H9 (cell line): Measurements from ENCODE around the gene MYO18A. TPM values are rescaled to one million over a fixed set of nuclear protein-coding genes. Genes with fewer than 3 reads are reported as not detected.

ENCODE experiments used
- DNase-seq: peaks from one replicate; pipeline ENCODE4 v3.0.0-alpha.2; 2017
- H2AFZ ChIP-seq: one replicate; pipeline ENCODE4 v1.6.1; 2013; ENCODE audit warnings: mild to moderate bottlenecking, low read length, control low read depth, moderate library complexity
- H2AK5ac ChIP-seq: 2 replicates; pipeline ENCODE4 v1.6.1; 2013; ENCODE audit warnings: low read length, control low read depth, mixed read lengths; ENCODE audit not compliant: insufficient read length
- H2BK120ac ChIP-seq: one replicate; pipeline ENCODE4 v1.6.1; 2013; ENCODE audit warnings: low read depth, mild to moderate bottlenecking, low read length, control low read depth, inconsistent platforms; ENCODE audit not compliant: poor library complexity, severe bottlenecking
- H2BK12ac ChIP-seq: 2 replicates; pipeline ENCODE4 v1.6.1; 2013; ENCODE audit warnings: low read length, control low read depth, mixed read lengths, low read depth; ENCODE audit not compliant: insufficient read length
- H2BK15ac ChIP-seq: 2 replicates; pipeline ENCODE4 v1.6.1; 2013; ENCODE audit warnings: low read depth, low read length, control low read depth
- H2BK20ac ChIP-seq: one replicate; pipeline ENCODE4 v1.6.1; 2013; ENCODE audit warnings: low read depth, mild to moderate bottlenecking, low read length, control low read depth, inconsistent platforms; ENCODE audit not compliant: poor library complexity, severe bottlenecking
- H2BK5ac ChIP-seq: 2 replicates; pipeline ENCODE4 v1.6.1; 2013; ENCODE audit warnings: low read length, control low read depth, mixed read lengths; ENCODE audit not compliant: insufficient read length
- H3K14ac ChIP-seq: 2 replicates; pipeline ENCODE4 v1.6.1; 2013; ENCODE audit warnings: low read length, control low read depth; ENCODE audit not compliant: insufficient read depth
- H3K18ac ChIP-seq: 2 replicates; pipeline ENCODE4 v1.6.1; 2013; ENCODE audit warnings: low read depth, mild to moderate bottlenecking, mixed read lengths, low read length, control low read depth; ENCODE audit not compliant: insufficient read length
- H3K23ac ChIP-seq: 2 replicates; pipeline ENCODE4 v1.6.1; 2013; ENCODE audit warnings: low read length, control low read depth, mixed read lengths, low read depth; ENCODE audit not compliant: insufficient read length
- H3K23me2 ChIP-seq: 2 replicates; pipeline ENCODE4 v1.6.1; 2013; ENCODE audit warnings: low read depth, mild to moderate bottlenecking, mixed read lengths, low read length, control low read depth; ENCODE audit not compliant: insufficient read length, poor library complexity, severe bottlenecking
- H3K27ac ChIP-seq: 2 replicates; pipeline ENCODE4 v1.5.1; 2013; ENCODE audit warnings: low read length, control low read depth, mixed read lengths, low read depth; ENCODE audit not compliant: insufficient read length
- H3K27me3 ChIP-seq: 2 replicates; pipeline ENCODE4 v1.6.1; 2013; ENCODE audit warnings: low read length, control low read depth, inconsistent platforms; ENCODE audit not compliant: insufficient read depth
- H3K4ac ChIP-seq: 2 replicates; pipeline ENCODE4 v1.6.1; 2013; ENCODE audit warnings: low read depth, mild to moderate bottlenecking, control low read depth, inconsistent platforms, low read length, moderate library complexity
- H3K4me1 ChIP-seq: 2 replicates; pipeline ENCODE4 v1.6.1; 2013; ENCODE audit warnings: low read length, control low read depth, inconsistent platforms; ENCODE audit not compliant: insufficient read depth
- H3K4me2 ChIP-seq: 2 replicates; pipeline ENCODE4 v1.6.1; 2013; ENCODE audit warnings: low read length, control low read depth, mixed read lengths; ENCODE audit not compliant: insufficient read length, insufficient read depth
- H3K56ac ChIP-seq: 2 replicates; pipeline ENCODE4 v1.6.1; 2013; ENCODE audit warnings: low read depth, mild to moderate bottlenecking, mixed read lengths, low read length, control low read depth; ENCODE audit not compliant: insufficient read length
- H3K79me1 ChIP-seq: 2 replicates; pipeline ENCODE4 v1.6.1; 2013; ENCODE audit warnings: low read depth, mild to moderate bottlenecking, moderate library complexity, low read length, control low read depth, inconsistent platforms; ENCODE audit not compliant: insufficient read depth, poor library complexity, severe bottlenecking
- H3K79me2 ChIP-seq: 2 replicates; pipeline ENCODE4 v1.6.1; 2013; ENCODE audit warnings: low read length, control low read depth, inconsistent platforms; ENCODE audit not compliant: insufficient read depth
- H3K9ac ChIP-seq: 2 replicates; pipeline ENCODE4 v1.6.1; 2013; ENCODE audit warnings: low read length, control low read depth, mixed read lengths; ENCODE audit not compliant: insufficient read length; ENCODE audit errors: extremely low read depth
- H3K9me3 ChIP-seq: one replicate; pipeline ENCODE4 v1.6.1; 2013; ENCODE audit warnings: low read depth, low read length, inconsistent platforms; ENCODE audit not compliant: control insufficient read depth
- H3T11ph ChIP-seq: one replicate; pipeline ENCODE4 v1.6.1; 2013; ENCODE audit warnings: mild to moderate bottlenecking, low read length, control low read depth, inconsistent platforms
- H4K20me1 ChIP-seq: one replicate; pipeline ENCODE4 v1.6.1; 2013; ENCODE audit not compliant: control insufficient read depth, insufficient read length, insufficient read depth
- H4K5ac ChIP-seq: 2 replicates; pipeline ENCODE4 v1.6.1; 2013; ENCODE audit warnings: low read depth, mild to moderate bottlenecking, mixed read lengths, low read length, control low read depth; ENCODE audit not compliant: insufficient read length
- H4K8ac ChIP-seq: replicated peaks from 2 replicates; pipeline ENCODE4 v1.6.1; 2013; ENCODE audit warnings: low read length, control low read depth, mixed read lengths, low read depth; ENCODE audit not compliant: insufficient read length
- H4K91ac ChIP-seq: 2 replicates; pipeline ENCODE4 v1.6.1; 2013; ENCODE audit warnings: low read depth, mild to moderate bottlenecking, moderate library complexity, mixed read lengths, low read length, control low read depth; ENCODE audit not compliant: insufficient read length
- H3K27ac Mint-ChIP-seq, 3 experiments: 2 replicates in 2 of 3; 3 replicates in 1 of 3; pipeline ENCODE4 v1.8.0; 2020 to 2021; ENCODE audit warnings: mixed read lengths in 3 of 3, mild to moderate bottlenecking in 1 of 3, moderate library complexity in 1 of 3
- H3K27me3 Mint-ChIP-seq: 2 replicates; pipeline ENCODE4 v1.8.0; 2021; ENCODE audit warnings: low read depth, mild to moderate bottlenecking, moderate library complexity, mixed read lengths
- H3K36me3 Mint-ChIP-seq, 3 experiments: 2 replicates in 2 of 3; 3 replicates in 1 of 3; pipeline ENCODE4 v1.8.0; 2020 to 2021; ENCODE audit warnings: low read depth in 3 of 3, mixed read lengths in 3 of 3; ENCODE audit not compliant: insufficient read depth in 1 of 3
- H3K4me1 Mint-ChIP-seq, 2 experiments: 2 replicates each; pipeline ENCODE4 v1.8.0; 2020; ENCODE audit warnings: mixed read lengths in 2 of 2
- H3K4me3 Mint-ChIP-seq, 2 experiments: 2 replicates in 1 of 2; 3 replicates in 1 of 2; pipeline ENCODE4 v1.8.0; 2020 to 2021; ENCODE audit warnings: mild to moderate bottlenecking in 2 of 2, mixed read lengths in 2 of 2, moderate library complexity in 1 of 2
- H3K9me3 Mint-ChIP-seq, 2 experiments: 2 replicates in 1 of 2; 3 replicates in 1 of 2; pipeline ENCODE4 v1.8.0; 2020; ENCODE audit warnings: mild to moderate bottlenecking in 2 of 2, mixed read lengths in 2 of 2, moderate library complexity in 1 of 2
- WGBS: extraction: QIAGEN DNeasy Blood & Tissue Kit; methylation state at CpG from one replicate; pipeline ENCODE4 v1.1.7; 2013; ENCODE audit warnings: missing lambda C conversion rate, low lambda C conversion rate, mixed read lengths; ENCODE audit not compliant: insufficient read length; ENCODE audit errors: extremely low coverage; 5-methylcytosine and 5-hydroxymethylcytosine counted together
- total RNA-seq: library from RNA; stranded (reverse); gene quantifications from 2 replicates; pipeline ENCODE4 v1.2.1, GENCODE V29; 2021
- TF ChIP-seq, protein P1 (sequence below): fragments of 200-600 bp; sonication (generic); conservative IDR thresholded peaks from 3 replicates; pipeline ENCODE4 v1.8.0; 2021; ENCODE audit warnings: antibody characterized with exemption, mild to moderate bottlenecking

Gene MYO18A
- total RNA-seq, 1 experiment from 2014 or later, result 21.6 TPM

DNA sequence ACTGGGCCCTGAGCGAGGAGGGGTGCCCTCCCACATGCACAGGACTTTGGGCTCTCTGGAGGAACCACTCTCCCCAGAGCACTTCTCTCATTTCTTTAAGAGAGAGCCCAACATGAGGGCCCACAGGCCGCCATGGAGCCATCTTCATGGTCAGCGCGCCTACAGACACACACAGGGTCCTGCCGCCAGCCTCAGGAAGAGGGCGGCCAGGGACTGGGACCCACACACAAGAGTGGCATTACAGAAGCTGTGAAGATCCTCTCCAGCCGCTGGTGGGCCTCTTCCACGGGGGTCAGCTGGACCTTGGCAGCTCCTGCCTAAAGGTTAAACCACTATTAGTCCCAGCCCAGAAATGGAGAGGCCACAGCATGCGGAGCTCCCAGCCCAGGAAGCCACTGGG lies 54.5 kb downstream of the MYO18A start:
- no peak overlapping the region for H3K23ac ChIP-seq
- no peak overlapping the region for H4K5ac ChIP-seq
- no peak overlapping the region for H3K4me3 Mint-ChIP-seq
- no peak overlapping the region for H3K14ac ChIP-seq
- H2AFZ ChIP-seq, result no peak overlapping the region
- DNase-seq, result no peak
- H2BK15ac ChIP-seq, result no peak overlapping the region
- H3K56ac ChIP-seq, result no peak overlapping the region
- H3K27me3 ChIP-seq, result no peaks in the 10 kb centered on the region
- no peak overlapping the region for H3K9ac ChIP-seq
- H3K27ac ChIP-seq, result no peak overlapping the region
- no peaks in the 10 kb centered on the region for H3K9me3 ChIP-seq
- no peak overlapping the region for H4K91ac ChIP-seq
- H4K20me1 ChIP-seq, result no peaks in the 10 kb centered on the region
- H3K4me1 Mint-ChIP-seq, result peaks cover 7 to 17% of the 10 kb centered on the region in 2 experiments
- H3K79me1 ChIP-seq, result no peaks in the 10 kb centered on the region
- H3K27ac Mint-ChIP-seq, result no peak overlapping the region; a peak in 1 of 7 replicates
- H3K4me2 ChIP-seq, result no peak overlapping the region
- no peaks in the 10 kb centered on the region for H3K27me3 Mint-ChIP-seq
- H3K23me2 ChIP-seq, result no peaks in the 10 kb centered on the region
- no peak overlapping the region for H3K18ac ChIP-seq
- H3T11ph ChIP-seq, result no peak overlapping the region
- TF ChIP-seq, protein P1, sequence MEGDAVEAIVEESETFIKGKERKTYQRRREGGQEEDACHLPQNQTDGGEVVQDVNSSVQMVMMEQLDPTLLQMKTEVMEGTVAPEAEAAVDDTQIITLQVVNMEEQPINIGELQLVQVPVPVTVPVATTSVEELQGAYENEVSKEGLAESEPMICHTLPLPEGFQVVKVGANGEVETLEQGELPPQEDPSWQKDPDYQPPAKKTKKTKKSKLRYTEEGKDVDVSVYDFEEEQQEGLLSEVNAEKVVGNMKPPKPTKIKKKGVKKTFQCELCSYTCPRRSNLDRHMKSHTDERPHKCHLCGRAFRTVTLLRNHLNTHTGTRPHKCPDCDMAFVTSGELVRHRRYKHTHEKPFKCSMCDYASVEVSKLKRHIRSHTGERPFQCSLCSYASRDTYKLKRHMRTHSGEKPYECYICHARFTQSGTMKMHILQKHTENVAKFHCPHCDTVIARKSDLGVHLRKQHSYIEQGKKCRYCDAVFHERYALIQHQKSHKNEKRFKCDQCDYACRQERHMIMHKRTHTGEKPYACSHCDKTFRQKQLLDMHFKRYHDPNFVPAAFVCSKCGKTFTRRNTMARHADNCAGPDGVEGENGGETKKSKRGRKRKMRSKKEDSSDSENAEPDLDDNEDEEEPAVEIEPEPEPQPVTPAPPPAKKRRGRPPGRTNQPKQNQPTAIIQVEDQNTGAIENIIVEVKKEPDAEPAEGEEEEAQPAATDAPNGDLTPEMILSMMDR, result no peak
- H2AK5ac ChIP-seq, result no peak overlapping the region
- H3K4ac ChIP-seq, result no peak overlapping the region
- peaks cover 0 to 4% (median 3%) of the 10 kb centered on the region in 3 experiments; a peak in 2 of 7 replicates for H3K36me3 Mint-ChIP-seq
- H3K79me2 ChIP-seq, result no peaks in the 10 kb centered on the region
- H2BK20ac ChIP-seq, result no peak overlapping the region
- H2BK120ac ChIP-seq, result no peak overlapping the region
- H2BK5ac ChIP-seq, result no peak overlapping the region
- no peak overlapping the region for H4K8ac ChIP-seq
- no peaks in the 10 kb centered on the region for H3K4me1 ChIP-seq
- no peaks in the 10 kb centered on the region for H3K9me3 Mint-ChIP-seq
- no CpG with 5 or more reads among the region's 9 CpGs for WGBS
- H2BK12ac ChIP-seq, result no peak overlapping the region
